IPS-15b (cell line): ENCODE results near the gene RHBDD3.
A peak's percentile ranks its signal among the peaks of the same experiment; 100 is the strongest.

ENCODE experiments used
- H3K27me3 ChIP-seq: one replicate; pipeline ENCODE4 v1.6.1; 2013; ENCODE audit warnings: low read length; ENCODE audit not compliant: control insufficient read depth, insufficient read depth
- H3K36me3 ChIP-seq: one replicate; pipeline ENCODE4 v1.6.1; 2013; ENCODE audit warnings: low read length; ENCODE audit not compliant: control insufficient read depth, insufficient read depth
- H3K4me1 ChIP-seq: one replicate; pipeline ENCODE4 v1.6.1; 2013; ENCODE audit warnings: mild to moderate bottlenecking, low read length; ENCODE audit not compliant: control insufficient read depth, insufficient read depth
- H3K4me3 ChIP-seq: one replicate; pipeline ENCODE4 v1.5.1; 2013; ENCODE audit warnings: low read depth, low read length
- H3K9ac ChIP-seq: one replicate; pipeline ENCODE4 v1.6.1; 2013; ENCODE audit warnings: low read depth, mild to moderate bottlenecking, low read length
- H3K9me3 ChIP-seq: one replicate; pipeline ENCODE4 v1.6.1; 2013; ENCODE audit warnings: mild to moderate bottlenecking, low read length; ENCODE audit not compliant: control insufficient read depth, insufficient read depth

The RHBDD3 gene

GRCh38 chr22:29275819-29276565 is 8.2 kb upstream of the RHBDD3 start:
- Histone ChIP-seq H3K4me1 (no peaks in the 10 kb centered on the region), H3K9me3 (no peaks in the 10 kb centered on the region), H3K27me3 (no peaks in the 10 kb centered on the region), H3K36me3 (peaks cover 33% of the 10 kb centered on the region), H3K9ac (no peak overlapping the region), H3K4me3 (no peak overlapping the region)

DNA sequence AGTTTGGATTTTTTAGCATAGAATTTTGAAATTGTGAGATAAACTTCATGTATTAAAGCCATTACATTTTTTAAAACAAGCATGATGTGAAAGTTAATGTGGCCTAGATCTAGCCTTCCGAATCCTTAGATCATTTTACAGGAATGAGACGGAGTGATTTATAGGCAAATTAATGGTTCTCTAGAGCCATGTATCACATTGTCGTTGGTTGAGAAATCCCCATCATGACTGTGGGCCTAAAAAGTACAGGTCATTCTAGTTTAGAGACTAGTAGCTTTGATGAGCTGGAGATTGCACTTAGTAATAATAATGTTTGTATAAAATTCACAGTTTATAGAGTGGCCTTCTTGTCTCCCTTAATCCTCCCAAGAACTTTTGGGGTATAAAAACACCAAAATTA is 7.4 kb upstream of the RHBDD3 start:
- H3K9me3 ChIP-seq = no peaks in the 10 kb centered on the region
- peaks cover 7% of the 10 kb centered on the region for H3K4me1 ChIP-seq
- no peak overlapping the region for H3K9ac ChIP-seq
- no peaks in the 10 kb centered on the region for H3K27me3 ChIP-seq
- H3K4me3 ChIP-seq = no peak overlapping the region
- H3K36me3 ChIP-seq = peaks cover 31% of the 10 kb centered on the region

DNA sequence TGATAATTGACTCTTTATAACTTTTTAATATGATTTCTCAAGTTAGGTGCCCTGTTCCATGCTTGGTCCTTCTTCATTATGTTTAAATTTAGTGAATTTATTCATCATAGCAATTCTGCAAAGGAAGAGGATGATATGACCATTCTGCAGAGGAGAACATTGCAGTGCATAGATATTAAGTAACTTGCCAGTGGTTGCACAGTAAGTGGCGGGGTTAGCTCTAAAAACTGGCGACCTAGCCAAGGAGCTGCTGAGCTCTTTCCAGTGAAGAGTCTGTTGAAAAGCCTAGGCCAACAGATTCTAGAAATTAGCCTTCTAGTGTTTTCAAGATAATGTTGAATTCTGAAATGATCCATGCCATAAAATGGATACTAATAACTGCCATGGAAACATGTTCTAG is 4.8 kb upstream of the RHBDD3 start:
- Histone ChIP-seq H3K36me3 (peaks cover 19% of the 10 kb centered on the region), H3K9me3 (no peaks in the 10 kb centered on the region), H3K27me3 (no peaks in the 10 kb centered on the region), H3K9ac (no peak overlapping the region), H3K4me3 (no peak overlapping the region), H3K4me1 (peaks cover 10% of the 10 kb centered on the region)

DNA sequence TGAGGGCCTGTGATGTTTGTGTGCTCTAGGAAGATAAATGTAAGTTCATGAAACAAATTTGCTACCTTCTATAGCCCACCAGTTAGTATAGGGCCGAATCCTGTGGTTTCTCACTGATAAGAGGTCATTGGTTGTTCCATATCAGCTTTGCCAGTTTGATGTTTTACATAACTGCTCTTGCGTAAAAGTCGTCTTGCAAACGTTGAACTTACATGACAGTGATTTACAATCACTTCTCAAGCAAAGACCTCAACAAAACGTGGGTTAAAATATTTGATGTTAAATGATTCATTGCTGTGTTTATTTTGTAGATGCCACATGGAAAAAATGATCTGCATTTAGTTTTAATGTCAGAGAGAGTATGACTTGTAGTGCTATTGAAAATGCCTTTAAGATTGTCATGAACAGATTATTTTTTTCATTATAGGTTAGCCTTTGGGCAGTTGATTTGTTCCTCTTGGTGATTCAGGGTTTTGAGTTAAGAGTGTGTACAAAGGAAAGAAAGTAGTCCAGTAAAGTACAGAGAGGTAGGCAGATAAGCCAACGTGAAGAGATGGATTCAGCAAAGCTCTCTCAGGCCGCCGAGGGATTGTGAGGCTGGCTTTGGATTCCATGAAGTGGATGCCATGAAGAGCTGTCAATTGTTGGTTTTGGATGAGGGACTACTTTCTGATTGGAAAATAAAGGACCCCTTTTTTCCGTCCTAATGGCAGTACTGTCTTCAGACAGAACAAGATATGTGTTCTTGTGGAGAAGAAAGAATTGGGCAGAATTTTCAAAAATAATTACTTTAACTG is 2.9 kb upstream of the RHBDD3 start:
- Histone ChIP-seq H3K4me1 (peaks cover 16% of the 10 kb centered on the region), H3K9ac (no peak overlapping the region), H3K36me3 (peaks cover 21% of the 10 kb centered on the region), H3K27me3 (no peaks in the 10 kb centered on the region), H3K9me3 (no peaks in the 10 kb centered on the region), H3K4me3 (peak overlapping the region; percentile 61)

DNA sequence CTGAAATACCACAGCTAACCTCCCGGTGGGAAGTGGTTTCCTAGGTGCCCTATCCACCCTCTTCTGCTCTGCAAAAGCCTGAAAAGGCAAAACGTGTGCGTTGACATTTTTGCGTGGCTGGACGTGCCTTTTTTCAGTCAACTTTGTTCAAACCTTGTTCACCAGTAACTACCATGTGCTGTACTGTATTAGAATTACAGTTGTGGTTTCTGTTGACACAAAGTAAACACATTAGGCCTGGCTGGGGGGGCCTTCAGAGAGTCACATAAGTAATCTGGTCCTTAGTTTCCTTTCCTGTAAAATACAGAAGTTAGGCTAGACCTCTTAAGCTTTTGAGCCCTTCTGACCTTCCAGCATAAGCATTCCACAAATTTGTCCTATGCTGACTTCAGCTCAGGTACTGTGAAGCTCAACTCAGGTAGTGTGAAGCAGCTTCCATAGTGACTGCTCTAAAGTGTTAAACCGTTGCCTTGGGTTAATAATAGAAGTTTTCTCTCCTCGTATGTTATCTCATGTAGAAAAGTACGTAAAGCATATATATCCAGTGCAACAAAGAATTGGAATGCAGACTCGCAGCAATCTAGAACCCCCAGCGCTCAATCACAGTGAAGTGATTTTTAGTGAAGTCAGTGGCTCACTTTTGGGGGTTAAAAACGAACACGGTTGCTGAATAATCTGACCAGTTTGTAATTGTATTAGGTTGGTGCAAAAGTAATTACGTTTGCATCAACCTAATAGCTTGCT is 2.1 kb upstream of the RHBDD3 start:
- H3K9ac ChIP-seq = peak overlapping the region; percentile 97
- H3K27me3 ChIP-seq = no peaks in the 10 kb centered on the region
- H3K36me3 ChIP-seq = peaks cover 28% of the 10 kb centered on the region
- H3K4me3 ChIP-seq = peak overlapping the region; percentile 61
- no peaks in the 10 kb centered on the region for H3K9me3 ChIP-seq
- H3K4me1 ChIP-seq = peaks cover 16% of the 10 kb centered on the region

DNA sequence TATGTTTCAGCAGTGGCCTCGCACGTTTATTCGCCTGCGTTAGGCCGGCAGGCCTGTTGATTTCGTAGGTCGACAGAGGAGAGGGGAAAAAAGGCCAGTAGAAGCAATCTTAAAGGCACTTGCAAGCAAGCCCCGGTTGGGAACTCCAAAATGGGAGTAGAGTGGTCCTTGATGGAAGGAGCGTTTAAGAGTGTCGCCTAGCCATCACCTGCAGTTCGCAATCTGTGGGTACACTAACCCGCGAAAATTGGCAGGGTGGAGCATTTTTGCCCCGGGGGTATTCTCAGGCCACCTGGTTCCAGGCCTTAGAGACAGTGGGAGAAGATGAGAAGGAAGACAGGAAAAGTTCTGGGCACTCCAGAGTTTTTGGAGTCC is 1.4 kb upstream of the RHBDD3 start:
- Histone ChIP-seq H3K9me3 (no peaks in the 10 kb centered on the region), H3K4me1 (peaks cover 16% of the 10 kb centered on the region), H3K36me3 (peaks cover 31% of the 10 kb centered on the region), H3K27me3 (no peaks in the 10 kb centered on the region), H3K4me3 (peak overlapping the region; percentile 61), H3K9ac (peak overlapping the region; percentile 97)

DNA sequence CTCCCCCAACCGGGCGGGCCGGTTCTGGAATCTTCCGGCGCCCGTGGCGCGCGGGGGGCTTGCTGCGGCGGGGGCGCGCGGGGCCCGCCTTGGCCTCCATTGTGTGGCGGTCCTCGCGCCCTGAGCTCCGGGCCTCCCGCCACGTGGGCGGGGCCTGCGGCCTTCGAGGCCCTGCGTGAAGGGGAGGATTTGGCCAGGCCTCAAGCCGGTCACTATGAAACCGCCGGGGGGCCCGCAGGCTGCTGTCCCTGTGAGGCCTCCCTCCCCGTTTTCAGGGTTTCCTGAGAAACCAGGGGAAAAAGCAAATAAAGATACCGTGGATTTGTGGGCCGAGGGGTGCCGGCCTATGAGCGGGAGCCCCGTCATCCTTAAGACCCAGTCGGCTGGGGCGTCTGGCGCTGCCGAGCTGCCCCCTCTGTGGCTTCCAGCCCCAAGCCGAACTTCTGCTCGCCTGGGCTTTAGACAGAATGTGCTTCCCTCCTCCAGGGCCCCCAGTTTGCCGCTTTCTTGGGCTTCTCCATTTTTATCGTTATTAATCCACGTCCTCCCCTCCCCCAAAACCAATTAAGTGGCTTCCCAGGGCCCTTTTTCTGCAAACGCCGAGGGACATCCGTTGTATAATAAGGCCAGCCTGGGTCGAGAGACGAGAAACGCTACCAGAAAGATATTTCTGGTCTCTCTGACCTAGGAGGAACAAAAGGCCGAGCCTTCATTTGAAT is 889 bp upstream of the RHBDD3 start:
- H3K27me3 ChIP-seq = no peaks in the 10 kb centered on the region
- peak overlapping the region; percentile 61 for H3K4me3 ChIP-seq
- H3K36me3 ChIP-seq = peaks cover 29% of the 10 kb centered on the region
- H3K9me3 ChIP-seq = no peaks in the 10 kb centered on the region
- H3K4me1 ChIP-seq = peaks cover 16% of the 10 kb centered on the region
- H3K9ac ChIP-seq = peak overlapping the region; percentile 97

DNA sequence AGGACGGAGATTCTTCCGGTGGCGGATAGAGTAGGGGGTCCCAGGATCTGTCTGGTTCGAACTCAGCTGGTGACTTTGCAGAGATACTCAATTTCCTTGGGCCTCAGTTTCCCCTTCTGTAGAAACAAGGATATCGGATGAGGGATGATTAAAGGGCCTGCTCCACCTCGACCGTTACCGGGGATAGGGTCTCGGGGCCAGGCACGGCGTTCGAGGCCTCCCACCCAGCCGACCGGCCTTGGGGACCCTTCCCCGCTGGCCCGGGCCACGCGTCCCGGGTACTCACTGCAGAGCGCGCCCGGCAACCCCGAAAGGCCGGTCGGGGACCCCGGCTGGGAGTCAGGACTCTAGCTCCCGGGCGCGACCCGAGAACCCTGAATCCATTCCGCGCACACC is 321 bp downstream of the RHBDD3 start:
- H3K9me3 ChIP-seq = no peaks in the 10 kb centered on the region
- H3K36me3 ChIP-seq = peaks cover 27% of the 10 kb centered on the region
- H3K4me3 ChIP-seq = peak overlapping the region; percentile 61
- H3K27me3 ChIP-seq = no peaks in the 10 kb centered on the region
- peaks cover 16% of the 10 kb centered on the region for H3K4me1 ChIP-seq
- H3K9ac ChIP-seq = peak overlapping the region; percentile 97

- Histone ChIP-seq H3K4me3 (peak overlapping the region; percentile 61), H3K36me3 (peaks cover 27% of the 10 kb centered on the region), H3K9me3 (no peaks in the 10 kb centered on the region), H3K4me1 (peaks cover 16% of the 10 kb centered on the region), H3K27me3 (no peaks in the 10 kb centered on the region), H3K9ac (peak overlapping the region; percentile 97)
Observed at GRCh38 chr22:29266564-29267461, 968 bp downstream of the RHBDD3 start.

DNA sequence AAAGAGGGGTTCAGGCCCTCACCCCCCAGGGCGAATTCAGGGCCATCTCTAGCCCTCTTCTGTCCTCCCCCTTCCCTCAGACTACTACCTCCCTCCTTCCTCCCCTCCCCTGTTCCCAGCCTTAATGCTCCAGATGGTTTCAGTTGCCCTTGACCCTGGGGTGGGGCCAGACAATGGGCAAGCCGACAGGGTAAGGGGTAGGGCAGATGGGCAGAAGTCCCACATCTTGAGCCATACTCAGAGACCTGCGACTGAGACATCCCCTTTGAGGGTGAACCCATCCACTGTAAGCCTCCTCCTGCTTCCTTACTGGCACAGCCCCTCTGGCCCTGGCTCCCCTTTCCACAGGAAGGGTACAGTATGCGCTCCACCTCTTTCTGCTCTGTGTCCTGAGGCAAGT is 1.9 kb downstream of the RHBDD3 start:
- H3K4me3 ChIP-seq = no peak overlapping the region
- peaks cover 15% of the 10 kb centered on the region for H3K4me1 ChIP-seq
- no peak overlapping the region for H3K9ac ChIP-seq
- no peaks in the 10 kb centered on the region for H3K9me3 ChIP-seq
- no peaks in the 10 kb centered on the region for H3K27me3 ChIP-seq
- peaks cover 27% of the 10 kb centered on the region for H3K36me3 ChIP-seq
